NOMO-1 treated with dmso at 0.1 percent for 144 hours (cell line): ENCODE data around the gene SUSD2.
"Not testable (repeated sequence)": the region's sequence is repeated elsewhere in the genome, so short reads cannot be mapped to it uniquely, and the experiment has no call there.

Source experiments
- DNase-seq: peaks from one replicate; lab custom pipeline; 2025; ENCODE audit not compliant: unreplicated experiment; lab: John Stamatoyannopoulos, UW

Gene SUSD2

DNA sequence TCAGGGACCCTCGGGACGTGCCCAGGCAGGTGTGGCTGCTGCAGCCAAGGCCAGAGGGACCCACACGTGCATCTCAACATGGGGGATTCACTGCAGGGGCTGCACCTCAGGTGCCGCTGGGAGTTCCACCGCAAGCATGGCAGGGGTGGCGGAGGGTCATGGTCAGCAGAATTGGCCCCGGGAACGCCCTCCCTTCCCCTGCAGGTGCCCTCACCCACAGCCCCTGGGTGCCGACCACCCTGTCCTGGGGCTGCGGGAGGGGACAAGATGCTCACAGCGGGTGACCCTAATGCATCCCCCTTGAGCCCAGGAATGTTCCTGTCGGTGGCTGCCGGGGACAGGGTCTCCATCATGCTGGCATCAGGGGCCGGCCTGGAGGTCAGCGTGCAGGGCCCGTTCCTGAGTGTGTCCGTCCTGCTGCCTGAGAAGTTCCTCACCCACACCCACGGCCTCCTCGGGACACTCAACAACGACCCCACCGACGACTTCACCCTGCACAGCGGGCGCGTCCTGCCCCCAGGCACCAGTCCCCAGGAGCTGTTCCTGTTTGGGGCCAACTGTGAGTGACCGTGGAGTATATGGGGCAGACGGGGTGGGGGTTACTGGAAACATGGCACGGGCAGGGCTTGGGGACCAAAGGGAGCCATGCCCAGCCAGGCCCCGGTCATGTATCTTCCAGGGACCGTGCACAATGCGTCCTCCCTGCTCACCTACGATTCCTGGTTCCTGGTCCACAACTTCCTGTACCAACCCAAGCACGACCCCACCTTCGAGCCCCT, 5.8 kb downstream of the SUSD2 start:
- no peak for DNase-seq

DNA sequence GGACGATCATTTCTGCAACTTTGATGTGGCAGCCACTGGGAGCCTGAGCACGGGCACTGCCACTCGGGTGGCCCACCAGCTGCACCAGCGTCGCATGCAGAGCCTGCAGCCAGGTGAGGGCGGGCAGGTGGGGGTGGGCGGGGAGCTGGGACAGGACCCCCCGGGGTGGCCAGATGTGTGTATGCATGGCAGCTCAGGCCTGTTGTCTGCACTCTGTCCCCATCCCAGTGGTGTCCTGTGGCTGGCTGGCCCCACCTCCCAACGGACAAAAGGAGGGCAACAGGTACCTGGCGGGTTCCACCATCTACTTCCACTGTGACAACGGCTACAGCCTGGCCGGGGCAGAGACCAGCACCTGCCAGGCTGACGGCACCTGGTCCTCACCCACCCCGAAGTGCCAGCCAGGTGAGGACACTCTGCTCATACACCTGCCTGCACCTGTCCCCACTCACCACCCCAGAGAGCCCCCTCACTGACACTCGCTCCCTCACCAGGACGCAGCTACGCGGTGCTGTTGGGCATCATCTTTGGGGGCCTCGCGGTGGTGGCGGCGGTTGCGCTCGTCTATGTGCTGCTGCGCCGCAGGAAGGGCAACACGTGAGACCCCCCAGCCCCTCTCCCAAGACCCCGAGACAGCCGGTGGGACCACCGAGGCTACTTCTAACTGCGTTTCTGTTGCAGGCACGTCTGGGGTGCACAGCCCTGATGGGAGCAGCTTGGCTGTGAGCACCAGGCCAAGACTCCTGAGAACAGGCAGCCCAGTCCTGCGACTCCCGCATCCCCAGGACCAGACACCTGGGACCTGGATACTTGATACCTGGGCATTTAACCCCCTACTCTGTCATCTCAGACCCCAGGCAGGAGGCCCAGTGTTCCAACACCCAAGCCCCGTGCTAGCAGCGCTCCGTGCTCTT, 6.7 kb downstream of the SUSD2 start:
- DNase-seq = no peak

DNA sequence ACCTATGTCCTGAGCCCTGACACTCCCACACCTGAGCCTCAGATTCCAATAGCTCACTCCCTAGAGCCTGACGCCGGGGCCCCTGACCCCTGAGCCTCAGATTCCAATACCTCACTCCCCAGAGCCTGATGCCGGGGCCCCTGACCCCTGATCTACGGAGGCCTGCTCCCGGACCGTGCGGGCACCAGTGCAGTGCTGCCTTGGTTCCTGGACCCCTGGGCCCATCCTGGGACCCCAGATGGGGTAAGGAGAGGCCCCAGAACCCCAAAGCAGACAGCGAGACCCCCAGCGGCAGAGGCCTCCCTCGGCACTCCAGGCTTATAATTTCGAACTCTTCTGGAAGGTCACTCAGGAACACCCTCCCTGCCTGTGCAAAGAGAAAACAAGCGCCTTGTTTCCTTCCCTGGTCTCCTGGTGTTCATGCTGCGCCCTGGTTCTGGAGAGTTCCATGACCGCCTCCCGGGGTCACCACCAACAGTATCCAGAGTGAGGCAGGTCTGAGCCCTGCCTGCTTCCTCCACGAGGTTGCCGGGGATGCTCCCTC, 7.5 kb downstream of the SUSD2 start:
- DNase-seq = no peak

DNA sequence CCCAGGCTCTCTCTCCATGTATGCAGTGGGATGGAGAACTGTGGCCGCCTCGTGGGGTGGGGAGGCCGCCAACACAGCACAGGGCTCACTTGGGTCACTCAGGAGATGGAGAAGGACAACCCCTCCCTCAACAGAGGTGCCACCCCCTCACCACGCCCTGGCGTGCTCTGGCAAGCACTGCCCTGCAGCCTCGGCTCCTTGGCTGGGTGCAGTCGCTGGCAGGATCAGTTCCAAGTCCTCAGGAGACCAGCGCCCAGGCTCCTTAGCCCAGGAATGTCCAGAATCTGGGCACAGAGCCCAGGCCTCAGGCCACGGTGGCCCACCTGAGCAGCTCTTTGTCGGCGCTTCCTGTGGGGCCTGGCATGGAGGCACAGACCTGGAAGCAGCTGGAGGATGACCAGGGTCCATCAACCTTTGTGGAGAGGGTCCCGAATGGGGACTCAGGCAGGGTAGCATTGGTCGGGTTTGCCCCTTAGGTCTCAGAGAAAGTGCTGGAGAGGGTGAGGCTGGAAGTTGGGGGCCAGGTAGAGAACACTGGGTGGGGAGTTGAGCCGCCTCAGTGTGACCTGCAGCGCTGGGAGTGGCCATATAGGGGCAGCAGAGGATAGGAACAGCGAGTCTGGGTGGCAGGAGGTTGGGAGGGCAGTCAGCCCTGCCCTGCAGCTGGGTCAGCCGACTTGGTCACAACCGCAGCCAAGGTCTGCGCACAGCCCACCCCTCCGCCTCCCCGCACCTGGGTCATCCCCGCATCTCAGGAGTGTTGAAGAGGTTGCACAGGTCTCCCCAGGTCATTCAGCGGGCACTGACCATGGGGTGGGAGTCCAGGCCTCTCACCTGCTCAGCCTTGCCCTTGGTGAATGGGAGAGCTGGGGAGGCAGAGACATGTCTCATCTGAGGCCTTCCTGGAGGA, 8.2 kb downstream of the SUSD2 start:
- DNase-seq = peak; percentile 40

DNA sequence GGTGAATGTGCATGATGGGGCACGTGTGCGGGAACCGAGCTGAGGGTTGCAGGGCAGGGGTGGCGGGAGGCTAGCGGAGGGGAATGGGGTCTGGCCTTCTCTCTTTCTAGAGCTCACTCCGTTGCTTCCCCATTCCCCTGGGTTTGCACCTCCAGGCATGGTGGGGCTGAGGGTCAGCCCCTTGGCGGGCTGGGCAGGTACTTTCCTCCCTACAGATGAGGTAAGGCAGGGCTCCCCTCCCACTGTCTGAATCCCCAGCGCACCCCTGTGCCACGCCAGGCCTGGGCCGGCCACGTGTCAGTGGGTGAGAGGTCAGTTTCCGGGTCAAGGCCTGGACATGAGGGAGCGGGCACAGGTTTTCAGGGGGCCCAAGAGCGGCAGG, 8.9 kb downstream of the SUSD2 start:
- DNase-seq = no peak

DNA sequence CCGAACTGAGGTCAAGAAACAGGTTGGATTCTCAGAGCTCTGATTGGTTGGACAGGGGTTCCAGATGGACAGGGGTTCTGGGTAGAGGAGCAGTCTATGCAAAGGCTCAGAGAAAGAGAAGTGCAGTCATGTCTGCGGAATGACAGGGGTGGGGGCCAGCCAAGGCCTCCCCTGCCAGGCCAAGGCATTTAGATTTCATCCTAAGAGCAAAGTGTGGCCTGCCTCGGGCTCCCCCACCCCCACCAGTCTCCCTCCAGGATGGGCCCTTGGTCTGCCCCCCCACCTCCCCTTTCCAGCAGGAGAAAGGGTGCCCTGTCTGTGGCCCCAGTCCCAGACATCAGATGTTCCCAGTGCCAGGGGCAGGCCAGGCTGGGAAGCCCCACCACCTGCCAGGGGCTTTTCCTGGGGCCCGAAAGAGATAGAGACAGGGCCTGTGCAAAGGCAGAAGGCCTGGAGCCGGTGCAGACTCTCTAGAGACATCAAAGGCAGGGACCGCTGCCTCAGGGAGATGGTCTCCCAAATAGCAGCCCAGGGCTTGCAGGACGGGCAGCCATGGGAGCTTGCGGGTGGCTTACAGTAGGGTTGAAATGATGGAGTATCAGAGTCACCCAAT, 9.4 kb downstream of the SUSD2 start:
- DNase-seq = no peak

DNA sequence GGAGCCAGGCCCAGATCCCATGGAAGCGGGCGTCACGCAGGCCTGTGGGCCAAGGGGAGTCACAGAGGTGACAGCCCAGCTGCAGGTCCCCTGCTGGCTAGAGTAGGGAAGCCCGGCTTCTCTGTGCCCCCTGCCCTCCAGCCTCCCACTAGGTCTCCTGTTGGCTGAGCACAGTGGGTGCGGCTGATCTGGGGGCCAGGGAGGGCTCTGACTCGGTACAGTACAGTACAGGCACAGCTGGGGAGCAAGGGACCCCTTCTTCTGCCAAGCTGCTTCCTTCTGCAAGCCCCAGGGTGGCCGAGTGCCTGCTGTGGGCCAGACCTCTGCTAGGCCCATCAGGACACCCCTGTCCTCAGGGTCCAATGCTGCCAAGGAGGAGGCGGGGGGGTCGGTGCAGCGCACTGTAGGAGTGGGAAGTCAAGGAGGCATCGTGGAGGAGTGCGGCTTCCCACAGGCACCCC, 10.1 kb downstream of the SUSD2 start:
- no peak for DNase-seq

DNA sequence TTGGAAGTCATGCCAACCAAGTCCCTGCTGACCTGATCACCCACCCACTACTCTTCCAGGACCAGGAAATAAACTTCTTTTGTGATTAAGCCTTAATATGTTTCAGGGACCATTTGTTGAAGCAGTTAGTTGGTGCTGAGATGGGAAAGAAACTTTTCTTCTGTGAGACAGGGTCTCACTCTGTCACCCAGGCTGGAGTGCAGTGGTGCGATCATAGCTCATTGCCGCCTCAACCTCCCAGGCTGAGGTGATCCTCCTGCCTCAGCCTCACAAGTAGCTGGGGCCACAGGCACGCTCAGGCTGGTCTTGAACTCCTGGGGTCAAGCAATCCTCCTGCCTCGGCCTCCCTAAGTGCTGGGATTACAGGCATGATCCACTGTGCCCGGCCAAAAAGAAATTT, 10.6 kb downstream of the SUSD2 start:
- DNase-seq = no peak

DNA sequence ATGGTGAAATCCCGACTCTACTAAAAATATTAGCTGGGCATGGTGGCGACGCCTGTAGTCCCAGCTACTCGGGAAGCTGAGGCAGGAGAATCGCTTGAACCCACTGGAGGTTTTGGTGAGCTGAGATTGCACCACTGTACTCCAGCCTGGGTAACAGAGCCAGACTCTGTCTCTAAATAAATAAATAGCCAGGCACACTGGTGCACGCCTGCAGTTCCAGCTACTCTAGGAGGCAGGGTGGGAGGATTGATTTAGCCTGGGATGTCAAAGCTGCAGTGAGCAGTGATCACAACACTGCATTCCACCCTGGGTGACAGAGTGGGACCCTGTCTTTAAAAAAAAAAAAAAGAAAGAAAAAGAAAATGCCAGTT, 17.4 kb downstream of the SUSD2 start:
- DNase-seq = no peak

DNA sequence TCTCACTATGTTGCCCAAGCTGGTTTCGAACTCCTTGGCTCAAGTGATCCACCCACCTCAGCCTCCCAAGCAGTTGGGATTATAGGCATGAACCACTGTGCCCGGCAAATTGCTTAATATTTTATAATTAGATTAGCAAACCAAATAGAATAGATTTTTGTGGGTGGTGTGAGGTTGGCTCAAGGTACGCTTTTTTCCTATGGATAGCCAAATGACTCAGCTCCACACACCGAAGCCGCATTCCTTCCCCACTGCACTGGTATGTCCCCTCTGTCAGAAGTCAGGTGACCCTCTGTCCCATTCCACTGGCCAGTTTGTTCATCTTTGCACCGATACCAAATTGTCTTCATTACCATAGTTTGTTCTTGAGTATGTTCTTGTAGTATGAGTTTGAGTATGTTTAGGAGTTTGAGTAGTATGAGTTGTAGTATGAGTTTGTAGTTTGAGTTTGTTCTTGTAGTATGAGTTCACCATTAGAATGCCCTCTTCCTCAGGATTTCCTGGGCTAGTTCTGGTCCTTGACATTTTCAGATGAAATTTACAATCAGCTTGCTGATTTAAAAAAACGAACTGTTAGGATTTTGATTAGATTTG, 19.4 kb downstream of the SUSD2 start:
- no peak for DNase-seq

DNA sequence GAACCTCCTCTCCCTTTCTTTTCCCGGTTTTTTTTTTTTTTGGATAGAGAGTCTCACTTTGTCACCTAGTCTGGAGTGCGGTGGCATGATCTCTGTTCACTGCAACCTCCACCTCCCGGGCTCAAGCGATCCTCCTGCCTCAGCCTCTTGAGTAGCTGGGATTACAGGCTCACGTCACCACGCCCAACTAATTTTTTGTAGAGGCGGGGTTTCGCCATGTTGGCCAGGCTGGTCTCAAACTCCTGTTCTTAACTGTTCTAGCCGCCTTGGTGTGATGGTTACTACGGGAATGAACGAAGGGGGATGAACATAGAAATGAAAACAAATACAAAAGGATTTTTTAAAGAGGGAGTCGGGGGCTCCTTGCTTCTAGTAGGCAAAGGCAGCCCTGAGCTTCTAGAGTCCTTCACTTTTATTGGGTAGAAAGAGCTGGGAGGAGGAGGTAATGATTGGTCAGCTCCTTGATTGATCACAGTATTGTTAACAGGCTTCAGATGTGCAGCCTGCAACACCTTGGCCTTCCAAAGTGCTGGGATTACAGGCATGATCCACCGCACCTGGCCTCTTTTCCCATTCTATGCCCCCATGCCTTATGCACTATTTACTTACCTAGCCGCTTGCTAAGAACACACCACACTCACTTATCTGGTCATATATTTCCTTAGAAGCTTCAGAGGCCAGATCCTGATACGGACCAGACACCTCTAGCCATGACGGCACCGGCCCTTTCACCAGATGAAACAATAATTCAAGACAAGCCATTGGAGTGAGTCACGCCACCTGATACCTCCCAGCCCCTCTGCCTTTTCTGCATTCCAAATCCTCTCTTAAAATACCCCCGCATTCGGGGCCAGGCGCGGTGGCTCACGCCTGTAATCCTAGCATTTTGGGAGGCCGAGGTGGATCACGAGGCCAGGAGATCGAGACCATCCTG, 20.7 kb downstream of the SUSD2 start:
- DNase-seq = no peak

DNA sequence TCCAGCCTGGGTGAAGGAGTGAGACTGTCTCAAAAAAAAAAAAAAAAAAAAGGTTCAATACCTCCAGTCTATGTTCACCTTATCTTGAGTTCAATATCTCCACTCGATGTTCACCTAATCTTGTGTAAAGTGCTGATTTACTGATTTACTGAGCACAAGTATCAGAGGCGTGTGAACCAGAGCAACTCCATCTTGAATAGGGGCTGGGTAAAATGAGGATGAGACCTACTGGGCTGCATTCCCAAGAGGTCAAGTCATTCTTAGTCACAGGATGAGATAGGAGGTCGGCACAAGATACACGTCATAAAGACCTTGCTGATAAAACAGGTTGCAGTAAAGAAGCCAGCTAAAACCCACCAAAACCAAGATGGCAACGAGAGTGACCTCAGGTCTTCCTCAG, 22.6 kb downstream of the SUSD2 start:
- DNase-seq = not testable (repeated sequence)

DNA sequence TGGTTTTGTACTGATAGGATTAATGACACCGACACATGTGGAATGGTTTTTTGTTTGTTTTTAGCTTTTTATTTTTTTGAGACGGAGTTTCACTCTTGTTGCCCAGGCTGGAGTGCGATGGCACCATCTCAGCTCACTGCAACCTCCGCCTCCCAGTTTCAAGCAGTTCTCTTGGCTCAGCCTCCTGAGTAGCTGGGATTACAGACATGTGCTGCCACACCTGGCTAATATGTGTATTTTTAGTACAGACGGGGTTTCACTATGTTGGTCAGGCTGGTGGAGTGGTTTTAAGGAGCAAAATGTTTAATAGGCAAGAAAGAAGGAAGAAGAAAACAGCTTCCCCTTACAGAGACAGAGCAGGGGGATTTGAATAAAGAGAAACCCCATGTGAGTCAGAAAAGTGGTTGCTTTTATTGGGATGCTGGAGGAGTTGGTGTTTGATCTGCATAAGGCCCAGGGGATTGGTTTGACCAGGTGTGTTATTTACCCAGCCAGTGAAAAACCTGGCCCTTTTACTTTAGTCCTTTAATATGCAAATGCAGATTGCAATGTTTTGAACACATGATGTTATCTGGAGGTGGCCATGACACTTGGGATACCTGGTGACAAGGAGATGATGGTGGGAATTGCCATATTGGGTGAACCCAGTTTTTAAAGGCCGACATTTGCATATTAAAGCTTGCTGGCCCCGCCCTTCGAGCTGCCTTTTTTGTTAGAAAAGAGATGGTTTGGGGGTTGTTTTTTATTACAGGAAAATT, 24.3 kb downstream of the SUSD2 start:
- DNase-seq = no peak

DNA sequence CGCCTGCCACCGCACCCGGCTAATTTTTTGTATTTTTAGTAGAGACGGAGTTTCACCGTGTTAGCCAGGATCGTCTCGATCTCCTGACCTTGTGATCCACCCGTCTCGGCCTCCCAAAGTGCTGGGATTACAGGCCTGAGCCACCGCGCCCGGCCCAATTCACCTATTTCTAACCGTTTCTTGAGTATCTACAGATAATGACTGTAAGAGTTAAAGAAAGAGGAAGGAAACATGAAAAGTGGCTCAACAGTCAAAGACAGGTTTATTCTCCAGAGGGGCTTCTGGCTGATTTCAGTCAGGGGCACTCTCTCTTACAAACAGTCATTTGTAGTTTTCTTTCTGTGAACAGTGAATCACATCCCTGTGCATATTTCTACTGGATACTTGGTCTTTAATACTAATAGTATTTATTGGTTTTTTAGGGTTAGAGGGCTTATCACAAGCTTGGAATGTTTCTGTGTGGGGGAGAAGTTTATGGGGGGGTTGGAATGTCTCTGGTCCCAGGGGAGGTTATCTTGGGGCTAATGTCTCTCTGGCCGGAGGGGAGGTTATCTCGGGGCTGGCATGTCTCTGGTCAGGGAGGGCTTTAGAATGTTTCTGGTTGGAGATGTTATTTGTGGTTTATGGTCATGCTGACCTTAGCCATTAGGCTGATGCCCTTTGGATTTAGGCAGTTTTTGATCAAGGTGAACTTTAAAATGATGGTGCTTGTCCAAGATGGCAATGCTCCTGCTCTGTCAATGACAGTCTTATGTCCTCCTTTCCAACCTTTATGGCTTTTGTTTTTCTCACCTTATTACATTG, 25.4 kb downstream of the SUSD2 start:
- peak; percentile 35 for DNase-seq

DNA sequence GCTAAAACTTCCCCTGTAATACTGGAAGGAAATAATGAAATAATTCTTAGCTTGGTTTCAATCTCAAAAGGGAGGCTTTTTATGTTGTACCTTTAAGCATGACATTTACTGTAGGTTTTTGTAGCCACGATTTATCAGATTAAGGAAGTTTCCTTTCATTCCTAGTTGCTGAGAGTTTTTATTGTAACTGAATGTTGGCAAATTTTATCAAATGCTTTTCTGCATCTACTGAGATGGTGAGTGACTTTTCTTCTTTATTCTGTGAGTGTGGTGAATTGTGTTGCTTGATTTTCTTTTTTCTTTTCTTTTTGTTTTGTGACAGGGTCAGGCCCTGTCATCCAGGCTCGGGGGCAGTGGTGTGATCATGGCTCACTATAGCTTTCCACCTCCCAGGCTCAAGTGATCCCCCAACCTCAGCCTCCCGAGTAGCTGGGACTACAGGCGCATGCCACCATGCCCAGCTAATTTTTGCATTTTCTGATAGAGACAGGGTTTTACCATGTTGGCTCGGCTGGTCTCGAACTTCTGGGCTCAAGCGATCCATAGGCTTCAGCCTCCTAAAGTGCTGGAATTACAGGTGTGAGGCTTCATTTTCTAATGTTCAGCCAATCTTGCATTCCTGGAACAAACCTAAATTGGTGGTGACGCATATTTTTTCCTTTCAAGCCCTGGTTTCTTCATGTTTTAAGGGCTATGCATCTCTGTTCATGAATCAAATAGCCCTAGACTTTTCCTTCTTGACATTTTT, 26.2 kb downstream of the SUSD2 start:
- no peak for DNase-seq

DNA sequence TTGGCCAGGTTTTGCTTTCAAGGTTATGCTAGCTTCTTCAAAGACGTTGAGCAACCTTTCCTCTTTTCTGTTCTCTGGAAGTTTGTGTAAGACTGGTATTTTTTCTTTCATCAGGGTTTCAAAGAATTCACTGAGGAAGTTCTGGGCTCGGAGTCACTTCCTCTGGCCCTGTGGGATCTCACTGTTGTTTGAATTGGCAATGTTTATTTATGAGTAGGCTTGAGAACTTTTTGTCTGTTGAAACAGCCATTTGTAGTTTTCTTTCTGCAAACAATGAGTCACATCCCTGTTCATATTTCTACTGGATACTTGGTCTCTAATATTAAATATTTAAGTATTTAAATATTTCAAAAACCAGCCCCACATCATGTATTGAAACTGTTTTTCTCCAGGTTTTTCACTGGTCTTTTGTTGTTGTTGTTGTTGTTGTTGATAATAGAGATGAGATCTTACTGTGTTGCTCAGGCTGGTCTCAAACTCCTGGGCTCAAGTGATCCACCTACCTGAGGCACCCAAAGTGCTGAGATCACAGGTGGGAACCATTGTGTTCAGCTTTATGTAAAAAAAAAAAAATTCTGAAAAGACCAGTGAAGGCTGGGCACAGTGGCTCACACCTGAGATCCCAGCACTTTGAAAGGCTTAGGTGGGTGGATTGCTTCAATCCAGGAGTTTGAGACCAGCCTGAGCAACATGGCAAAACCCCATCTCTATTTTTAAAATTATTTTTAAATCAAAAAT, 26.9 kb downstream of the SUSD2 start:
- peak; percentile 39 for DNase-seq
